GM18868 (cell line): ENCODE data around the gene KRT13.
"Not testable (repeated sequence)": the region's sequence is repeated elsewhere in the genome, so short reads cannot be mapped to it uniquely, and the experiment has no call there.

Experiments
- ATAC-seq: cut with Tn5 transposase; IDR thresholded peaks from one replicate; pipeline ENCODE4 v1.9.1; 2021; ENCODE audit warnings: mild to moderate bottlenecking, moderate library complexity; ENCODE audit not compliant: unreplicated experiment

KRT13 gene

DNA sequence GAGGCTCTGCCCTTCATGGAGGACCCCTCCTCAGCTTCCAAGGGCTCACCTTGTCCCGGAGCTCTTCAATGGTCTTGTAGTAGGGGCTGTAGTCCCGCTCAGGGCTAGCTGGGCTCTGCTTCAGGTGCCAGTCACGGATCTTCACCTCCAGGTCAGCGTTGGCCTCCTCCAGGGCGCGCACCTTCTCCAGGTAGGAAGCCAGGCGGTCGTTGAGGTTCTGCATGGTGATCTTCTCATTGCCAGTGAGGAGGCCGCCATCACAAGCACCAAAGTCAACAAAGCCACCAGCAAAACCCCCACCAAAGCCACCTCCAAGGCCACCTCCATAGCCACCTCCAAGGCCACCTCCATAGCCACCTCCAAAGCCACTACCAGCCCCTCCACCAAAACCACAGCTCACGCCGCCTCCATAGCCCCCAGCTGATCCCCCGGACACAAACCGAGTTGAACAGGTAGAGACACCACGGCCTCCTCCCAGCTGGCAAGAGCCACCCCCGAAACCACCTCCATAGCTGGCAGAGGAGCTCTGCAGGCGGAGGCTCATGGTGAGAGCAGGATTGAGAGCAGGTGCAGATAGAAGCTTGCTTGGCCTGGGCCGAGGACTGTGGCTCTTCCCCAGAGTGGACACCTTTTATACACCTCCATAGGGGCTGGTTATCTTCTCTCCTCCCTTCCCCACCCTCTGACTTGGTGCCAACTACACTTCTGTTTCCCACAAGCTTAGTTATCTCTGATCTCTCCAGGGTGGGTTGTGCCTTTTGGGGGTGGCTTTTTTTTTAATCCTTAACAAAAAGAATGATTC, at the start of gene KRT13:
Gene KRT13 (minus strand): TSS at position 606 of the 802 bp plus-strand sequence. CDS start 62 bp downstream, at position 544.
- no peak for ATAC-seq

DNA sequence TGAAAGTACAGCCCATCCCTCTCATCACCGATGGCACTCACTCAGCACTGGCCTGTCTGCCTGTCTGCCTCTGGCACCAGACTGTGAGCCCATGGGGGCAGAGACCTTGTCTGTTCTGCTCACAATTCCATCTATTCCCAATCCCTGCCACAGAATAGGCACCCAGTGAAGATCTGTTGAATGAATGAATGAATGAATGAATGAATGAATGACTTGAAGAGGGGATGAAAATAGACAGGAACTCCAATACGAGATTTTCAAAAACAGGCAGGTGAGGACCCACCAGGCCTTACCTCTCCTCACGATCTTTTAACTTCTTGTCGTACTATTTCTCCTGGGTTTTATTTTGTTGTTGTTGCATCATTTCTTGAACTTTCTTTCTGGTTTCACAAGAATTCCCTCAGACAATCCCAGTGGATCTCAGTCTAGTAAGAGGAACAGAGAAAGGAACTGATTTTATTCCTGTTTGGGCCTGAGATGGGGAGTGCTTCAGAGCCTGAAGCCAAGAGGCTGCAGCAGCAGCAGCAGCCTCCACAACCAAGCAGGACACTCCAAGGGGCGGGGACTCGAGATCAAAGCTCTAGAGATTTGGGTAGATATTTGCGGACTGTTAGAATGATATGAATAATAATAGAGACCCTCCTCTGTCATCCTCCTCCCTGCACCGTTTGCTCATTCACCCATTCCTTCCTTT, 48.7 kb upstream of the KRT13 start:
- no peak for ATAC-seq

DNA sequence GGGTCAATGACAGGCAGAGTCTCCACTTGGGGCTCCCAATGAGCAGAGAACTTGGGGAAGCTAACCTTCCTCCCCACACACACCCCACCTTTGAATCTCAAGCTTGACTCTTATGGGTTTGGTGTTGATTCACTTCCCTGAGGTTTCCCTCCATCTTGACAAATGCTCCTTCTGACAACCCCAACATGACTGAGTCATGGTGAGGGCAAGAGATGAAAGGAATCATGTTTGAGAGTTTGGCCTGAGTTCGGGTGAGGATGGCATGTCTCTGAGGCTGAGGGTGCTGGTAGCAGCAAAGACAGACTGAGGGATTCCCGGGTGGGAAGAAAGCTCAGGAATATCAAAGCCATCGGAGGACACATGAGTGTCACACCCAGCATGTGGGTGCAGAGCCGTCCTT, 47.8 kb upstream of the KRT13 start:
- no peak for ATAC-seq

DNA sequence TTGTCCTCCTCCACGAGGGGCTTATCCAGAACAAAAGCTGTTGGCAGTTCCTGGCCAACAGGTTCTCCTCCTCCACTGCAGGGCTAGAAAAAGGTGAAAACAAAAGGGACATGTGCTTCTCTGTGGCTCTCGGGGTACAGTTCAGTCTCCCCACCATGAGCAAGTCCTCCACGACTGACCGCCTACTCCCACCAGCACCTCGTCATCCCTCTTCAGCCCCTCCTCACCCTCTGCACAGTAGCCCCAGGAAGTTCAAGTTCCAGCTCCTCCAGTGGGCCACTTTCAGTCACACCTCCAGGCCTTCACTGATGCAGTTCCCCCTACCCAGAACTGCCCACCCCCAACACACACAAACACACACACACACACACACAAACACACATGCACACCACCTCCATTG, 47.0 kb upstream of the KRT13 start:
- ATAC-seq = no peak

DNA sequence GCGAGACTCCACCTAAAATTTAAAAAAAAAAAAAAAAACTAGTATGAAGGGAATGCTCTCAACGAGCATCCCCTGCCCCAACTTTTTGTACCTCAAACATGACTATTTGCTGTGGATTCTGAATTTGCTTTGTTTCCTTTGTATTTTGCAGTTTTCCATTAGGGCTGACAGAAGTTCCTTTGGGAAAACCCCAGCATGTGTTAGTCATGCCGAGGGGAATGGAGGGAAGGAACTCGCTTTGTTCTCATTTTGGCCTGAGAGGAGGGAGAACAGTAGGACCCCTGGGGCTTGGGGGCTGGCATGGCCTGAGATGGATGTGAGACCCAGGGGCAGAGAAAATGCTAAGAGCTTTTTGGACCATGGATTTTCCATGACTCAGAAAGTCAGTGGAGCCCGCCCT, 46.0 kb upstream of the KRT13 start:
- no peak for ATAC-seq

DNA sequence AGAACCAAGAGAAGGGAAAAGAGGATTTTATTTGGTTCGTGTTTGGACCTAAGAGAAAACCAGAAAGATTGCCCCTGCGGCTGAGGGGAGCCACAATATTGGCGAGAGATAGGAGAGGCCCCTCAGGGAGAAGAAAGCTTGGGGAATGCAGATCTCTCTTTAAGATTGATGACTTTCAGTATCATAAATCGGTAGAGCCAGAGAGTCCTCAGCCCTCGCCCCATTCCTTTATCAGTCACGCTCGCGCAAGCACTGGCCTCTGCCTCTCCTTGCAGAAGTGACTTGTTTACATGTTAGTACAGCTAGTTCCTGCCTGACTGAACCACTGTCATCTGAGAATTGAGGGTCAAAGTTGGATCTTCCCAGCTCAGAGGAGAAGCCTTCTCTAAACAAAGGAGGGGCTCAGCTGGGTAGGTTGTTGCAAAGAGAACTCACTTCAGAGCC, 44.2 kb upstream of the KRT13 start:
- ATAC-seq = no peak

DNA sequence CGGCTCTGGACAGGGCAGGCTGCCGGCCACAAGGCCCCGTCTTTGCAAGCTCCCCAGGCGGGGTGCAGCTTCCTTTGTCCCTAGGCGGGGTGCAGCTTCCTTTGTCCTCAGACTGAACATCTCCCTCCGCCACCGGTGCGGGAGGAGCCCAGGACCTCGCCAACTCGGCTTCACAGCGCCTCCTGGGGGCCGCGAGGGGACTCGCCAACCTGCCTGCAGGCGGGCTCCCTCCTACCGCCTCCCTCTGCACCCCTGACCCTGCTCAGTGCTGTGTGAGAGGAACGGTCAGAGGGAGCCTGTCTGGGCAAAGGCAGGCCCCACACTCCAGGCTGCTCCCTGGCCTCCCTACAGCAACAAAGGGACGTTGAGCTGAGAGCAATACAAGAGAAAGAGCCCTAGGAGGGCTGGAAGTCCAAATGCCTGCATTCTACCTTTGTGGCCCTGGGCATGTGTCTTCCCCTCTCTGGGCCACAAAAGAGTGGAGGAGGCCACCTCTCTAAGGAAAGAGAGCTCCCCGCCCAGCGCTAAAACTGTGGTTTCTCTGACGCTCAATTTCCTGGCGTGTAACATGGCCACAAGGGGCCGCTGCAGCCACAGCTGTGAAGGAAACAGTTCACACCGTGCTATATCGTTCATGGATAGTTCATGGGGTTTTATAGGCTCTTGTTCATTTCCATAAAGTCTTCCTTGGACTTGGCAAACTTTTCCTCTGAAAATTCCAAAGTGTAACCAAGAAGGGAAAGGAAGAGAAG, 43.6 kb upstream of the KRT13 start:
- ATAC-seq = peak; percentile 66

DNA sequence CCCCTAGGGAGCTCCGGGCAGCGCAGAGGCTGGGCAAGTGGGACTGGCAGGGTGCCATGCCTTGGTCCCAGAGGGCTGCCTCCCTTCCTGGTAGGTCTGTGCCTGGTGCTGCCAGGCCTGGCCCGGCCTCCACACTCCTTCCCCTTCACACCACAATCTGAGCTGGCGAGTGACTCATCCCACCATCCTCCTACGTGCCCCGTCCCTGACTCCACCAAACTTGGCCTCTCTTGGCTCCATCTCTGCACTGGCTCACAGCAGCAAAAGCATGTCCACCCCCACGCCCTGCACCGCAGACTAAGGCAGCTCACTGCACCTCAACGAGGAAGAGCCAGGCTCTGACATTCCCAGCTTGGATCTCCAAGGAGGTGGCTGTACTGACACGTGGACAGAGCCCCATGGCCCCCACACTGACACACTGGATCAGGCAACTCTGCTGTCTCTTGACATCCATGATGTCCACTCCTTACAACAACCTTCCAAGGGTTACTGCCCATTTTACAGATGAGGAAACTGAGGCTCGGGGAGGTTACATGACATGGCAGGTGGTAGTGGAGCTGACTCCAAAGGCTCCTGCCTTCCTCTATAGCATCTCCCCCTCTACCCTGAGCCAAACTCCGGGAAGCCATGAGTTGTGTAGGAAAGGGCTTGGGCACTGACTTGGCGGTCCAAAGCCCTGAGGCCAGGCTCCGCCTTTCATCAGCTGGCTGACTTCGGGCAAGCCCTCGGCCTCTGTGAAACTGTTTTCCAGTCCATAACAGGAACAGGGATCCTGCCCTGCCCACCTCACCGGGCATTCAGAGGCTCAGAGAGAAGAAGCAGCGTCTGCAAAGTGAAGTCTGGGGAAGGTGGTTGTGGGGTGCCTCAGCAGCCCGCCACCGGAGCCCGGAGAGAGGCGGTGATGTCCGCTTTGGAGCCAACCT, 42.8 kb upstream of the KRT13 start:
- ATAC-seq = no peak

DNA sequence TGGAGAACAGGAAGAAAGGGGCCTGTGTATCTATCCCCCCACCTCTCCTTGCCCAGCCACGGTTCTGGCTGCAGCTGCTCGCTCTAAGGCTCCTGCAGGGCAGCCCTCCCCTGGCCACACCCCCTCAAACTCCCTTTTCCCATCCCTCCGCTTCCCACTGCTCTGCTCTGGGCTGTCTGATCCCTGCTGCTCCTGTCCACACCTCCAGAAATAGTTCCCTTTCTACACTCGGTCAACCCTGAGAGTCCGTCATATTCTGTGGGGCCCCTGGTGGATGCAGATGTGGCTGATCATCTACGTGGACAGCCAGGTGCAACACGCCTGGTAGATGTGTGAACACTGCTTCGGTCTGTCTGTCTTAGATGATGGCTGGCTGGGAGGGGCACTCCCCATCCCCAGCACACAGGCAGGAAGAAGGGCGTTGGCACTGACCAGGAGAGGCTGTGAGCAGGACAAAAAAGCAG, 42.0 kb upstream of the KRT13 start:
- no peak for ATAC-seq

DNA sequence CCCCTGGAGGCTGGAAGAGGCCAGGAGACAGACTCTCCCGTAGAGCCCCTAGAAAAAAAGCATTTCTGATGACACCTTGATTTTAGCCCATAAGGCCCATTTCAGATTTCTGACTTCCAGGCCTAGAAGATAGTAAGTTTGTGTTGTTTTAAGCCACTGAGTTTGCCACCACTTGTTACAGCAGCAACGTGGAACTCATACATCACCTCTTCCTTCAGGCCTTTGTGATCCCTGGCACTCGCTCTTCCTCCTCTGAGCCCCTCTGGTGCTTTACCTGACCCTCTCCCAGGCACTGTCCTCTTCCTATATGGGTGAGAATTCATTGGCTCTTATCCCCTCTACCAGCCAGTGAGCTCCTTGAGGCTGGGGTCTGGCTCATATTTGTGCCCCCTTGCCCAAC, 41.4 kb upstream of the KRT13 start:
- no peak for ATAC-seq

DNA sequence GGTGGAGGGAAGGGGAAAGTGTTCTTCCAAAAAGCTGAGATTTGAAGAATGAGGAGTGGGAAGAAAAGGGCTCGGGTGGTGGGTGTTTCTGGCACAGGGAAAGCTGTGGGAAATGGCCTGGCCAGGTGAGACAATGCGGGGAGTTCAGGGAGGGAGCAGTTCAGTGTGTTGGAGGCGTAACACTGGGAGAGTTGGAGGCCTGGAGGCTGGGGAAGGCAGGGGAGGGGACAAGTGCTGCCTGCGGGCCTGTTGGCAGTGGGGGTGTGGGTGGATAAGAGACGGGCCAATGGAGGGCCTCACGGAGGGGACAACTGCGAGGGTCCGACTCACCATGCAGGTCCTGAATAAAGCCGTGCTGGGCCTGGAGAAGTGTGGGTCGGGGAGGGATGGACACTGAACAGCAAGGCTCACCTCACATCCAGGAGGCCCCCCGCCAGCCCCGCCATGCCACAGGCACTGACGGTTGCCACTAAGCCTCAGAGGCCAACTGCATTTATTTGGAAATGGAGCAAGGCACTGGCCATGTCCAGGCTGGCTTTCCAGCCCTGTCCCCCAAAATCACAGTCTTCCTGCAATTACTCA, 40.5 kb upstream of the KRT13 start:
- ATAC-seq = no peak

DNA sequence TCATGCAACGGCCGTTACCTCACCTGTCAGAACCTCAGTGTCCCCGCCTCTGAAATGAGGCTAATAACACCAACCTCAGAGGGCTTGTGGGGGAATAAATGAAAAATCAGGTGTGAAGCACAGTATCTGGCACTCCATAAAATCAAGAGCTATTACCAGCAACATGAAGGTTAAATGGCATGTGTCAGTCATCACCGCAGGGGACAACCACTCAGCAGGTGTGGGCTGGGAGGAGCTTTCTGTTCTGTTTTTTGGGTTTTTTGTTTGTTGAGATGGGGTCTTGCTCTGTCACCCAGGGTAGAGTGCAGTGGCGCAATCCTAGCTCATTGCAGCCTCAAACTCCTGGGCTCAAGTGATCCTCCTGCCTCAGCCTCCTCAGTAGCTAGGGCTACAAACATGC, 39.5 kb upstream of the KRT13 start:
- no peak for ATAC-seq

DNA sequence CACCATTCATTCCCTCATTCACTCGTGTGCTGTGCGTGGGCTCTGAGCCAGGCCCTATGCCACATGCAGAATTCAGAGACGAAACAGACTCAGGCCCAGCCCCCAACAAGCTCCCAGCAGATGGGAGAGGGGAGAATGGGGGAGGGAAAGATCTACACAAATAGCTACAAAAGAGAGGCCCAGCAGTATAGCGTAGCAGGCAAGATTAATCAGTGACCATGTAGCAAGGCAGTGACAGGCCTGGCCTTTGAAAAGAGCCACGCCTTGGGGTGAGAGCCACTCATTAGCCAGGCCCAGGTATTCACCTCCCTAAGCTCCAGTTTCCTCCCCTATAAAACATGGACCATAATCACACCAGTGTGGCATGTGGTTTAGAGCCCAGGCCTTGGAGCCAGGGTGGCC, 39.1 kb upstream of the KRT13 start:
- ATAC-seq = no peak

DNA sequence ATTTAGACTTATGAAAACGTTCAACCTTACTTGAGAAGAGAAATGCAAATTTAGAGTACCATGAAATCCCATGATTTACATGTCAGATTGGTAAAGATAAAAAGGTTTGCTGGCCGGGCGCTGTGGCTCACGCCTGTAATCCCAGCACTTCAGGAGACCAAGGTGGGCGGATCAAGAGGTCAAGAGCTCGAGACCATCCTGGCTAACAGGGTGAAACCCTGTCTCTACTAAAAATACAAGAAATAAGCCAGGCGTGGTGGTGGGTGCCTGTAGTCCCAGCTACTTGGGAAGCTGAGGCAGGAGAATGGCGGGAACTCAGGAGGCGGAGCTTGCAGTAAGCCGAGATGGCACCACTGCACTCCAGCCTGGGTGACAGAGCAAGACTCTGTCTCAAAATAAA, 37.4 kb upstream of the KRT13 start:
- not testable (repeated sequence) for ATAC-seq

DNA sequence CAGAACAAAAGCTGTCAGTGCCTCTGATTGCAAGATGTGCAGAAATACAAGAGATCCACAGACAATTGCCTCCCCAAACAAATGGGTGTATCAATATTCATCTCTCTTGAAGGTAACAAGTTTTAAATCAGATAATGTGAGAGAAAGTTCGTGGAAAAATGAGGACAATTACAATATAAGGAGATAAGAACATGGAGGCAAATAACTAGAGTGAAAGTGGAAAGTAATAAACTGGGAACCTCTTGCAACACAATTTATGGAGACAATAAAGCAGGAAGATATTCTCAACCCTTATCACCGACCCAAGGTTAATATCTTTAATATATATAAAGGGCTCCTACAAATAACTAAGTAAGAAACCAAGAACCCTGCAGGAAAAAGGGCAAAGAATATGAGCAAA, 36.9 kb upstream of the KRT13 start:
- ATAC-seq = no peak

DNA sequence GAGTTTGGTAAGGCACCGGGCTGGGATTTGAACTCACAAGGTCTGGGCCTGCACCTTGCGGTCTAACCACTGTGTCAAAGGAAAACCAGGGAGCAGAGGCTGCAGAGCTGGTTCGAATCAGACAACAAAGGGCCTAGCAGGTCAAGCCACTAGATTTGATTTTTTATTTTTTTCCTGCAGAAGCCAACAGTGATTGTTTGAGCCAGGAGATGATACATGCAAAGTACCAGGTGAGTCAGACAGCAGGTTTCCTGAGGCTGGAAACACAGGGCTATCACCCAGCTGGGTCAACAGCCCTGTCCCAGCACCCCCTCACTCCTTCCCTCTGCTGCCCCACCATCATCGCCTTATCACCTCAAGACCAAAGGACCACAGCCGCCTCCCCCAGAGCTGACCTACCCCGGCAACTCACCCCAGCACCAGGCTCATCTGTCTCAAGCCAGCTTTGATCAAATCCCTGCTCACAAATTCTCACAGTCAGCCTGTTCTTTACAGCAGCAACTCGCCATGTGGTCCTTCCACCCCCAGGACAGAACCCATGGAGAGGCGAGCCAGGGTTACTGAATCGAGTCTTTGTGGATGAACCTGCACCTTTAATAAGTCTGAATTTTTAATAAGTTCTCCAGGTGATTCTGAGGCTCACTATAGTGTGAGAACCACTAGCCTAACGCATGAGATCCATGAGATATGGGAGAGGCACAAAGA, 35.7 kb upstream of the KRT13 start:
- no peak for ATAC-seq

DNA sequence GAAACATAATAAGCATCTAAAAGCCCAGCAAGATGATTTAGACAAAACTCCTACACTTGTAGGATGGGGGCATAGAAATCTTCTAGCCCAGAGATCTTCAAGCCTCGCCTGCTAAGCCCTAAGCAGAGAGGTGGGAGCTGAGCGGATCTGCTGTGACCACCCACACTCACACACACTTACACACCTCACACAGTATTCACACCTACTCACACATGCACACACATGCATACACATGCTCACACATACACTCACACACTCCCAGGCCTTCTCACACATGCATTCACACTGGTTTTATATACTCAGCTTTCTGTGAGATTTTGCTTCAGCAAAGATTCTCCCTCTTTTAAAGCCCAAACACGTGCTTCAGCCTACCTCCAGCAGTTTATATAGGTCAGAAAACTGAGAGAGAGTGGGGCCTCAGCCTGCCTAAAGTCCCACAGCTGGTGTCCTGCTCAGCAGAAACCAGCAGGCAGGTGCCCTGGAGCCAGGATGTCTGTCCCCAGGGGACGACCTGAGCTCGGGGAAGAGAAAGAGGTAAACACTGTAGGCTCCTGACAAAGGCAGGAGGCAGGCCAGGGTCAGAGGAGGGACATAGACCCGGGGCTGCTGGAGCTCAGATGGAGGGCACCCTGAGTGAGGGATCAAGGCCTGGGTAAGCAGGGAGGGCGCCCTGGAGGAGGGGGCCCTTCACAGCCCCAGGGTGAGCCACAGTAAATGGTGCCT, 34.7 kb upstream of the KRT13 start:
- no peak for ATAC-seq

DNA sequence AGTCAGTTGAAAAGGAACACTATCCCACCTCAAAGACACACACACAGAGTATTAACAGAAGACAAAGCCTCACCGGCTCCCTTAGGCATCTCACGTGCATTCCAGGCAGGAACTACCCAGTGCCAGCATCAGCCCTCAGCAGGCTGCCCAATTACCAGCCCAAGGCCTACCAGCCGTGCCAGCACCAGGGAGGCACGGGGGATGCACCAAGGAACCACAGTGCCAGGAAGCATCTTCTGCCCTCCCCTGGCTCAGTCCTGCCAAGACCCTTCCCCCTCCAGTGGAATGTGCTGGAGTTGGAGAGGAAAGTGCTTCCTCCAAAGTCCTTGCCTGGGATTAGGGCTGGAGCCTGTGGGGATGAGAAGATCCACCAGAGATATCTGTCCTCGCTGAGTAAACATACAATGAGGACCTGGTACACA, 33.7 kb upstream of the KRT13 start:
- no peak for ATAC-seq

DNA sequence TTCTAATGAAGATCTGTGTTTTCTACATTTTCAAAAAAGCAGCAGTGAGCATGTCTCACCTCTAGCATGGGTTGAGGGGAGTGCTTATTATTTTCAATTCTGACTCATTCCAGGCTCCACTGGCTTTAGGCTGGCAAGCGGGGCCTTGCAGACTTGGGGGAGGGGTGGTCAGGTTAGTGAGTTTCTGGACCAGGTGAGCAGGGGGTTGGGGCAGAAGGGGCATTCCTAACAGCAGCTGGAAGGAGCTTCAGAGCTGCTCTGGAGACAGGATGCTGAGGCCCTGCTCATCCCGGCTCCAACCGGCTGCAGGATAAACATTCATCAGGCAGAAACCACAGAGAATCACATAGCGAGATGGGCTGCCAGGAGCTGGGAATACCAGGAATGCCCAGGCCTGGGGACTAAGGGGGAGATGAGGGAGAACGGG, 33.2 kb upstream of the KRT13 start:
- ATAC-seq = no peak
